Heart left ventricle (tissue), 16 donors: ENCODE results near the gene ZNF687. TPM values are rescaled to one million over a fixed set of nuclear protein-coding genes. Genes with fewer than 3 reads are reported as not detected.

ENCODE experiments used
- ATAC-seq, 4 donors: fragments of 200-7000 bp; cut with Tn5 transposase; one replicate each; pipeline ENCODE4 v1.9.1; 2020 to 2022; ENCODE audit warnings: moderate library complexity in 4 of 4, mild to moderate bottlenecking in 3 of 4, moderate number of reproducible peaks in 1 of 4
- DNase-seq, 5 donors: peaks; one replicate each; pipeline ENCODE4 v3.0.0-alpha.2; 2020
- H3K27ac ChIP-seq, 12 donors: fragments of 200-600 bp; sonication (generic) in 4 of 12; one replicate each; pipeline versions ENCODE4 v1.5.0 to v1.8.0; 2016 to 2022; ENCODE audit warnings: mild to moderate bottlenecking in 2 of 12
- H3K27me3 ChIP-seq, 9 donors: fragments of 200-600 bp; sonication (generic) in 2 of 9; one replicate each; pipeline versions ENCODE4 v1.5.1 to v1.8.0; 2016 to 2022; ENCODE audit warnings: mild to moderate bottlenecking in 3 of 9
- H3K36me3 ChIP-seq, 9 donors: fragments of 200-600 bp; sonication (generic) in 2 of 9; one replicate each; pipeline versions ENCODE4 v1.5.0 to v1.8.0; 2018 to 2022; ENCODE audit warnings: mild to moderate bottlenecking in 2 of 9
- H3K4me1 ChIP-seq, 12 donors: fragments of 200-600 bp; sonication (generic) in 4 of 12; one replicate each; pipeline versions ENCODE4 v1.5.0 to v1.8.0; 2016 to 2022; ENCODE audit warnings: mild to moderate bottlenecking in 3 of 12
- H3K4me3 ChIP-seq, 12 donors: fragments of 200-600 bp; sonication (generic) in 4 of 12; one replicate each; pipeline versions ENCODE4 v1.5.0 to v1.8.0; 2017 to 2022; ENCODE audit warnings: mild to moderate bottlenecking in 9 of 12, moderate library complexity in 4 of 12
- H3K9me3 ChIP-seq, 12 donors: fragments of 200-600 bp; sonication (generic) in 4 of 12; one replicate each; pipeline versions ENCODE4 v1.5.0 to v1.8.0; 2016 to 2022; ENCODE audit warnings: mild to moderate bottlenecking in 1 of 12
- POLR2A ChIP-seq, 2 donors: fragments of 450-650 bp; IDR thresholded peaks; one replicate each; pipeline ENCODE4 v1.6.1; 2017; ENCODE audit warnings: antibody characterized with exemption in 2 of 2, mild to moderate bottlenecking in 2 of 2, moderate library complexity in 2 of 2
- WGBS, 4 donors: extraction: QIAGEN DNeasy Blood & Tissue Kit in 2 of 4; methylation state at CpG; one replicate each; pipeline versions ENCODE4 v1.1.5 to v1.1.7; 2013 to 2018; 5-methylcytosine and 5-hydroxymethylcytosine counted together
- intact Hi-C, 10 donors: fragments of 100-400 bp; cut with DNase I; formaldehyde crosslinking; loops; one replicate each; pipeline versions ENCODE4 v1.11.1 to v1.14.2; 2022
- polyA plus RNA-seq, 2 donors: library from polyadenylated mRNA; stranded (reverse); fragments of 200-250 nt; gene quantifications; one replicate each; pipeline ENCODE4 v1.2.3, GENCODE V29; 2013
- total RNA-seq, 9 donors: library from RNA; depleted of rRNA in 2 of 9; stranded (reverse); fragments of >200 nt in 2 of 9; fragmentation: NEBNext Ultra II Directional in 3 of 9; extraction: Animal tissue kit (Norgen Biotek cat#: 25700) in 3 of 9; gene quantifications; one replicate each; pipeline versions ENCODE4 v1.1.0 to v1.2.4, GENCODE V29; 2016 to 2023
- TF ChIP-seq, protein P1 (sequence below), 12 donors: fragments of 200-600 bp; sonication (generic) in 4 of 12; IDR thresholded peaks; one replicate each; pipeline versions ENCODE4 v1.5.0 to v1.8.0; 2018 to 2022; ENCODE audit warnings: antibody characterized with exemption in 12 of 12, mild to moderate bottlenecking in 5 of 12
- donor health status: ischemic (EF 13 %, LVEDD 7.1; RV severe dilation, severe dysfunction).
- donor health status: healthy with polysubstance abuse.
- donor health status: DM: no; HTN: yes; CAD: no.
- donor health status: DM: no; HTN: no; CAD: no.
- donor health status: ischemic (EF 25% LVEDD 6.9; RV normal size, moderate dysfunction).
- donor health status: ischemic (EF 25% LVEDD 5.7; RV mildly dilated, moderate dysfunction).
- donor health status: healthy.
- donor health status: DM: yes; HTN: yes; CAD: no.
- donor health status: ischemic (EF 35%, LVEDD 5.7; RV mildly dilated, moderate dysfunction).
- donor health status: nonischemic (EF 11% LVEDD 7.7; RV severe dilation, severe dysfunction).
- donor health status: DM: yes; HTN: yes; CAD: no.
- donor health status: PGD.
- donor health status: ischemic (EF 29% LVEDD 5.4; RV normal size, mild dysfunction).
- donor health status: nonischemic (EF 23%, LVEDD 6.1; RV moderate dilation, normal function).

Gene ZNF687
- total and polyA plus RNA-seq, 11 donors = 6.9 to 30.3 (median 13.4) TPM

DNA sequence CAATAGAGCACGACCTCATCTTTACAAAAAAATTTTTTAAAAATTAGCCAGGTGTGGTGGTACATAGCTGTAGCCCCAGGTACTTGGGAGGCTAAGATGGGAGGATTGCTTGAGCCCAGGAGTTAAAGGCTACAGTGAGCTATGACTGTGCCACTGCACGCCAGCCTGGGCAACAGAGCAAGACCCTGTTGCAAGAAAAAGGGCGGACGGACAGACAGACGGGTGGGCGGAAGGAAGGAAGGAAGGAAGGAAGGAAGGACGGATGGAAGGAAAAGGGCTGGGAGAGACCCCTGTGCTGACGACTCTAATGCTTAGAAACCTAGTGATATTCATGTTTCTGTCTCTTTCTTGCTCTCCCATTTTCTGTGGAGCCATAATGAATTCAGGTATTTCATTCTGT is 30.7 kb downstream of the ZNF687 start:
- ATAC-seq = no peak
- peaks cover 24 to 73% (median 60%) of the 10 kb centered on the region in 12 donors for H3K4me1 ChIP-seq
- TF ChIP-seq, protein P1, sequence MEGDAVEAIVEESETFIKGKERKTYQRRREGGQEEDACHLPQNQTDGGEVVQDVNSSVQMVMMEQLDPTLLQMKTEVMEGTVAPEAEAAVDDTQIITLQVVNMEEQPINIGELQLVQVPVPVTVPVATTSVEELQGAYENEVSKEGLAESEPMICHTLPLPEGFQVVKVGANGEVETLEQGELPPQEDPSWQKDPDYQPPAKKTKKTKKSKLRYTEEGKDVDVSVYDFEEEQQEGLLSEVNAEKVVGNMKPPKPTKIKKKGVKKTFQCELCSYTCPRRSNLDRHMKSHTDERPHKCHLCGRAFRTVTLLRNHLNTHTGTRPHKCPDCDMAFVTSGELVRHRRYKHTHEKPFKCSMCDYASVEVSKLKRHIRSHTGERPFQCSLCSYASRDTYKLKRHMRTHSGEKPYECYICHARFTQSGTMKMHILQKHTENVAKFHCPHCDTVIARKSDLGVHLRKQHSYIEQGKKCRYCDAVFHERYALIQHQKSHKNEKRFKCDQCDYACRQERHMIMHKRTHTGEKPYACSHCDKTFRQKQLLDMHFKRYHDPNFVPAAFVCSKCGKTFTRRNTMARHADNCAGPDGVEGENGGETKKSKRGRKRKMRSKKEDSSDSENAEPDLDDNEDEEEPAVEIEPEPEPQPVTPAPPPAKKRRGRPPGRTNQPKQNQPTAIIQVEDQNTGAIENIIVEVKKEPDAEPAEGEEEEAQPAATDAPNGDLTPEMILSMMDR (IDR thresholded peaks at IDR 0.05) = no peak
- no peak for TF ChIP-seq POLR2A (IDR thresholded peaks at IDR 0.05)
- WGBS, 4 donors = 71 to 81% (median 79%) methylated on average over 8 of the region's 8 CpGs
- H3K9me3 ChIP-seq = no peaks in the 10 kb centered on the region
- peak overlapping the region in 8 of 12 donors; percentile 4 to 91 (median 78) for H3K27ac ChIP-seq
- no peak overlapping the region for H3K4me3 ChIP-seq
- no peaks in the 10 kb centered on the region for H3K27me3 ChIP-seq
- intact Hi-C loops = no loop called here
- no peak for DNase-seq
- H3K36me3 ChIP-seq = peaks cover 0 to 94% (median 79%) of the 10 kb centered on the region in 9 donors

DNA sequence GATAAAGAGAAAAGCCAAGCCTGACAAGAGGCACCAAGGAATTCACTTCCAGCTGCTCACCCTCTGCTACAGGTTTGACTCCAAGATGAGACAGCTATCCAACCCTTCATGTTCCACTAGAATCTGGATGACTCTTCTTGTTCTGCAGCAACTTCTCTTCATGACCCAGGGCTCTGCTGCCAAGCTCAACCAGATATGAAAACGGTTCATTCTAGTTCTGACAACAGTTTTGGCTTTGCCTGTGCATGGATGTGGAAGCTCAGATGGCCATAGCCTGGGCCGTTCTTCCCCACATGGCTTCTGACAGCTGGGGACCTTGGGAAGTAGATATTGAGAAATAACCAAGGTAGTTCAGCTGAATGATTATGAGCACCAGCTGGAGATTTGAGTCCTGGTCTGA is 31.4 kb downstream of the ZNF687 start:
- H3K36me3 ChIP-seq = peaks cover 0 to 94% (median 73%) of the 10 kb centered on the region in 9 donors
- H3K27me3 ChIP-seq = no peaks in the 10 kb centered on the region
- no peaks in the 10 kb centered on the region for H3K9me3 ChIP-seq
- peaks cover 24 to 73% (median 60%) of the 10 kb centered on the region in 12 donors for H3K4me1 ChIP-seq
- TF ChIP-seq POLR2A (IDR thresholded peaks at IDR 0.05) = no peak
- TF ChIP-seq, protein P1 (IDR thresholded peaks at IDR 0.05) = no peak
- DNase-seq (peak in 2 of 5 donors; percentile 57 to 66), ATAC-seq (peak in 2 of 4 donors; percentile 2 to 24)
- no peak overlapping the region for H3K4me3 ChIP-seq
- intact Hi-C loops = no loop called here
- 49 to 65% (median 55%) methylated on average over 2 of the region's 2 CpGs for WGBS, 4 donors
- H3K27ac ChIP-seq = peak overlapping the region in 11 of 12 donors; percentile 18 to 91 (median 44)

- Histone ChIP-seq H3K27me3 (no peaks in the 10 kb centered on the region), H3K9me3 (no peaks in the 10 kb centered on the region), H3K36me3 (peaks cover 0 to 94% (median 75%) of the 10 kb centered on the region in 9 donors), H3K4me1 (peaks cover 24 to 67% (median 58%) of the 10 kb centered on the region in 12 donors), H3K27ac (peak overlapping the region in 11 of 12 donors; percentile 19 to 91 (median 44)), H3K4me3 (no peak overlapping the region)
- WGBS, 4 donors = 46 to 62% (median 51%) methylated on average over 3 of the region's 3 CpGs
- intact Hi-C loops = no loop called here
- TF ChIP-seq, protein P1 (IDR thresholded peaks at IDR 0.05) = no peak
- TF ChIP-seq POLR2A (IDR thresholded peaks at IDR 0.05) = no peak
- ATAC-seq = peak; percentile 48 to 79 (median 62)
- DNase-seq = peak; percentile 66 to 88 (median 86)
Measured at GRCh38 chr1:151314137-151314875, 32.2 kb downstream of the ZNF687 start.

DNA sequence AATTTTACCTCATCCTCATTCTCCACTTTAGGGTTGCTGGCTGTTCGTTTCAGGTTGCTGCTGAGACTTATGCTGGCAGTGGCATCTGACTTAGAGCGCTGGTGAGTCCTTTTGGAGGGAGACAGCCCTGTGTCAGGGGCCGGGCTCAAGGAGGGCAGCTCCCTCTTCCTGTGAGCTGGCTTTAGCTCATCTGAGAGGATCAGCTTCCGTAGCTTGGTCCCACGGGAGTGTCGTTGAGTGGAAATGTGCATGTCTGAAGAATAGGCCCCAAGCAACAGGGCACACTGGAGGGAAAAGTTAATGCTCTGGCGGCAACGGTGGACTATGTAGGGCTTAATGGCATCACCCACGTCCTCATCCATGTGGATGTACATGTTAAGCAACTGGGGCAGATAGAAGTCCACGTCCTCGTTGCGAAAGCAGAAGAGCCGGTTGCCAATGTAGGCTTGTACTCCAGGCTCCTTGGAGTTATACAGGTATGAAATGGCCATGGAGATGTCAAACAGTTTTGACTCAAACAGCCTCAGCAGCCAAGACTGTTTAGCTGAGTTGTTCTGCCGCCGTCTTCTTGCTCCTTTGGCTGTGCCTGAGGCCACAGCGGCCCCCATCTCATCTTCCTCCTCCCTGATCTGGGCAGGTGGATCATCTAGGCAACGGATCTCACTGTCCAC is 33.6 kb downstream of the ZNF687 start:
- Histone ChIP-seq H3K27me3 (no peaks in the 10 kb centered on the region), H3K4me1 (peaks cover 20 to 55% (median 44%) of the 10 kb centered on the region in 12 donors), H3K36me3 (peaks cover 0 to 94% (median 83%) of the 10 kb centered on the region in 9 donors), H3K27ac (peak overlapping the region in 1 of 12 donors; percentile 91), H3K4me3 (no peak overlapping the region), H3K9me3 (no peaks in the 10 kb centered on the region)
- ATAC-seq (no peak), DNase-seq (peak in 2 of 5 donors; percentile 32 to 35)
- intact Hi-C loops = no loop called here
- 74 to 78% (median 76%) methylated on average over 17 of the region's 17 CpGs for WGBS, 4 donors
- TF ChIP-seq POLR2A (IDR thresholded peaks at IDR 0.05) = no peak
- TF ChIP-seq, protein P1 (IDR thresholded peaks at IDR 0.05) = no peak
